Stimulated activated CD4-positive, alpha-beta T cell treated with anti-CD3 and anti-CD28 coated beads, Interleukin-1b, Interleukin-23, amount 100 ng/mL, for 48 hours (primary cell): ENCODE results near the gene IFTAP.
"Not testable (repeated sequence)": the region's sequence is repeated elsewhere in the genome, so short reads cannot be mapped to it uniquely, and the experiment has no call there.

ENCODE experiments used
- DNase-seq: peaks from one replicate; pipeline ENCODE4 v3.0.0-alpha.2; 2020

The IFTAP gene

DNA sequence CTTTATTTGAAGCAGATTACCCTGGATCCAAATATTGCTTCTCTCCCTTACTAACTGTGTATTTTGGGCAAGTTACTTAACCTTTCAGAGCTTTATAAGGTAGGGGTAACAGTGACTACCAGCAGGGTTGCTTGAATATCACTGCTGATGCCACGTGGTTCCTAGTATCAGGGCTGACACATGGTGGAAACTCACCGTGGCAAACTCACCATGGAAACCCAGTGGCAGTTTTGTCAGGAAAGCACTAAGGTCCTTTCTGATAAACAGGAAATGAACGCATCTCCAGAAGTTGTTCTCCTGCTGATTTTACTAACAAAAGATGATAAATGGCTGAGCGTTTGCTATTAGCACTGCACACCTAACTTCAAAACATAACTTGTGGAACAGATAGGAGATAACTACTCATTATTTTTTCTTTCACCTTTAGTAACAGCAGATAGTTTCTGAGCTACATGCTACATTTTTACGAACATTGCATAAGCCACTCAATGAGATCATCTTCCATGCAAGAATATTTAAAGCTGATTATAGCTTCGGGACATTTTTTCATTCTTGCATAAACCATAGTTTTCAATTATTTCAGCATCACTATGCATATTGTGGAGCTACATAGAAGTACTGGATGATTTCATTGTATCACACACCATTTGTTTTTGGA, 63.4 kb downstream of the IFTAP start:
- DNase-seq = peak; percentile 1

DNA sequence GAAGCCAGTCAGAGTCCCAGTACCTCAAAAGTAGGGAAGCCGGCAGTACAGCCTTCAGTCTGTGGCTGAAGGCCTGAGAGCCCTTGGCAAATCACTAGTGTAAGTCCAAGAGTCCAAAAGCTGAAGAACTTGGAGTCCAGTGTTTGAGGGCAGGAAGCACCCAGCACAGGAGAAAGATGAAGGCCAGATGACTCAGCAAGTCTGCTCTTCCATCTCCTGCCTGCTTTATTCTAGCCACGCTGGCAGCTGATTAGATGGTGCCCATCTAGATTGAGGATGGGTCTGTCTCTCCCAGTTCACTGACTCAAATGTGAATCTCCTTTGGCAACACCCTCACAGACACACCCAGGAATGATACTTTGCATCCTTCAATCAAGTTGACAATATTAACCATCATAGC, 67.1 kb downstream of the IFTAP start:
- not testable (repeated sequence) for DNase-seq

DNA sequence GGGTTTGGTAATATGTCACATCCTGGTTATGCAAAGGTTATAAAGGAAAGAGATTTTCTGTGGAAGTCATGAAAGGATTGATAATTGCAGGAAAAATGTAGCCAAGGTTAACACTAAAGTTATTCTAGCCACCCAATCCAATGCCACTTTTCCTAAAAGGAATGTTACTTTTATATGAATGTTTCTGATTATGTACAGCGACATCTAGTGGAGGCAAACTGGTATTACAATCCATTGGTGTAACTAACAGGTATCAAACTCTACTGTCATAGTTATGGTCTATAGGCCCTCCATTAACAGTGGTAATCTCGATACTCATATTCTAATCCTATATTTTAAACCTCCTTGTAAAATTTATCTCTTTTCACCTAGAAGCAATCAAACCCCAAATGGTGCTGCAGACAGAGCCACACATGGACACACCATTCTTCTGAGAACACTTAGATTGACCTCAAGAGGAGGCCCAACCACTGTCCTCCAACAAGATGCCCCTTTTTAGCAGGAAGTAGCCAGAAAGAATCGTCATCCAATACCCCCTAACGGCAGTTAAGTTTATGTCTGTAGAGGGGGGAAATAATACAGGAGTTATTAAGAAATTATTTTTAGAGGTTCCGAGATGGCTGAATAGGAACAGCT, 78.6 kb downstream of the IFTAP start:
- DNase-seq = no peak

DNA sequence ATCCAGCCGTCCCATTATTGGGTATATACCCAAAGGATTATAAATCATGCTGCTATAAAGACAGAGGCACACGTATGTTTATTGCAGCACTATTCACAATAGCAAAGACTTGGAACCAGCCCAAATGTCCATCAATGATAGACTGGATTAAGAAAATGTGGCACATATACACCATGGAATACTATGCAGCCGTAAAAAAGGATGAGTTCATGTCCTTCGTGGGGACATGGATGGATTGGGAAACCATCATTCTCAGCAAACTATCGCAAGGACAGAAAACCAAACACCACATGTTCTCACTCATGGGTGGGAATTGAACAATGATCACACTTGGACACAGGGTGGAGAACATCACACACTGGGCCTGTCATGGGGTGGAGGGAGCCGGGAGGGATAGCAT, 85.2 kb downstream of the IFTAP start:
- not testable (repeated sequence) for DNase-seq

DNA sequence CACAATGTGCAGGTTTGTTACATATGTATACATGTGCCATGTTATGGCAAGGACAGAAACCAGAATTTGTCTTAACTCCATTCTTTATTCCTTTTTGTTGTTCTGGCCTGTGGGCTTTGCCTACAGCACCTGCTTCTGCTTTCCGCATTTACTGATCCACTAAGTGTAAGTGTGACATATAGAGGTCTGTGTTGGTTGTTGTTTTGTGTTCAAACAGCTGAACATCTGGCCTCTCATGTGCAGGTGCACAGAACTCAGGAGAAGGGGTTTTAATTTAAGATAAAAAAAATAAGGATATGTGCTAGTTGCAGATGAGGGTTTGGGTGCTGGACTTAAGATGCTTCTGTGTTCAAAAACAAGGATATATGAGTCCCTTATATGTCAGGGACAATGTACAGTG, 89.5 kb downstream of the IFTAP start:
- DNase-seq = no peak

DNA sequence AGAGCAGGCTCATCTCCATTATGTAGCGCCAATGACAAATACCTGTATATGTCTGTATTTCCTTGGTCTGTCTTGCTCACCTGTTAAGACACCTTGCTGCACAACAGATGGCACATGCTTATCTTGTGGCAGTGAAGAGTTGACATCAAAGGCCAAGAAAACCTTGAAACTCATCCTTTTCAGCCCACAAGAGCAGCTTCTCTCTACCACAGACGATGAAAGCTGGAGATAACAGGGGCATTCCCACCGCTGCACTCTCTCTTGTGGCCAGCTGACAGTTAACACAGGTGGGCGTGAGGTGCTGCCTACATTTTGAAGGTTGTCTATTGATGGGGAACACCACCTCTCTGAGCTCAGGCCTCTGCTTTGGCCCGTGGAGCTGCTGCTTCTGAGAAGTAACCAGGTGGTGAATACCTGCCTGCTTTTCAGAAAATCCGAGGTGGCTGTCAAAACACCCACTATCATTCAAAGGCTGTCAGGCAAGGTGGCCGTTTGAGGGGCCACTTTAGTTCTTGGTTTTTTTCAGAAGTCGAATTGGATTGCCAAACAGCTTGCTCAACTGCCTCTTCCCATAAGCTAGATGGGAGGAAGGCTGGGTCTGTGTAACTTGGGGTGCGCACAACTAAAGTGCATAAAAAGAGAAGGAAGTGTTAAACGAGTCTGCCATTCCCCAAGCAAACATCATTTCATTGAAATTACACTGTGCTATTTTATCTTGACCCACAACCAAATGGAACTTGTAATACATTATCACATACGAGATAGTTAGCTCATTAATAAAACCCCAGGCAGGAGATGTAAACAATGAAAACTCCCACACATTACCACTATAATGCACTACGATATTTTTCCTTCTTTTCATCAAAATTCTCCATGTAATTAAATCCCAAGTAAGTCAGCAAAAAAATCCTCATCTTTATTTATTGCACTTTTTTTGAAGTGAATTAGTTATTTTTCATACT, 90.8 kb downstream of the IFTAP start:
- DNase-seq = peak; percentile 21

DNA sequence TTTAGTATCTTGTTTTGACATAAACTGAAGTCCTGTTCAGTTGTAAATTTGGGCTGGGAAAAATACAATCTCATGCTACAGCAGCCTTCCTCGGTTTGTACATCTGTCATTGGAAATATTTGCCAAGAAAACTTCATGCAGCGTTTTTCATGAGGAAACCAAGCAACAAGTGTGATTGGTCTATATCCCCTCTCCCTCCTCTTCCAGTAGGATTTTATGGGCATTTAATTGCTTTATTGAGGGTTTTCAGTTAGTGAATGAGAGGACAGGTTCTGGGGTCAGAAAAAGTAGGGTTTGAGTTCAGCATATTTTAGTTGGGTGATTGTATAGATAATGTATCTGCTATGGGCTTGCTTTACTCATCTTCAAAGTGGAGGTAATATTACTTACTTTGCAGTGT, 93.8 kb downstream of the IFTAP start:
- DNase-seq = no peak

DNA sequence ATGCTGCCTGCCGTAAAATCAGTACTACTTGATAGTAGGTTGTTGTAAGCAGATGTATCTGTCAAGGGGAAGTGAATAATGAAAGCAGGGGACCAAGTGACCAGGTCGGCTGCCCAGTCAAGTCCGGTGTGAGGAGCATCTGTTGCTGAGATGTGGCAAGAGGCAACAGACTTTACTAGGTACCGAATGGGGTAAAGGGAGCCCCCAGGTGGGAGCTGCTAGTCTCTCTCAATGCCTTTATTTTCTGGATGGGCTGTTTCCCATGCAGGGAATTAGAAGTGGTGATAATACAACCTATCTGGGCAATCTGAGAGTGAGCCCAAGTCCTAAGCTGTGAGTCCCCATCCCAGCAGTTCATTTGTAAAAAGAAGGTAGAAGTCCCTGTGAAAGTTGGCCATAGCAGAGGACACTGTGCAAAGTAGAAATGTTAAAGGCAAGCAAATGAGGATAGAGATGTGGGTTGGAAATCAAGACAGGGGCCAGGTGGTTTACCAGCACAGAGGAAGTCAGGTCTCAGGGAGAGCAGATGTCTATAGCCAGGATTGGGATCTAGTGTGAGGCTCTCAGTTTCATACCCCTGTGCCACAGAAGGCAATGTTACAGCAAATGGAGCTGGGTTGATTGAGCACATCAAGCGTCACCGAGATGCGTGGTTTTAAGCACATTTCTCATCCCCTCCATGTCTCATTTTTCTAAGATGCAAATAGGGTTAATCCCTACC, 94.4 kb downstream of the IFTAP start:
- no peak for DNase-seq

DNA sequence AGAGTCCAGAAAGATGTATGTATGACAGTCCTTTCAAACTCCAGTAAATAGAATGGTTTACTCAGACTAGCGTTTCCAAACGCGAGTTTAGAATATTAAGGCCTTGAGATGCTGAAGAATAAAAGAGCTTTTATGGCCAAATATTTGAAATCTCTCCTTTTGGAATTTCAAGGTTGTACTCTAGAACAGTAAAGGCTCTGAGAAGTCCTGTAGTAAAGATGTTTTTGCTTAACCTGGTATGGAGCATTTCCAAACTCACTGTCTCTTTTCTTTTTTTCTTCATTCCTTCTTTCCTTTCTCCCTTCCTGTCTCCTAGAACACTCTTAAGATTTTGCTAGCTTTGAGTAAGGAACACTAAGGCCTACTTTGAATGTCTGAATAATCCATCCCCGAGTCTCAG, 95.1 kb downstream of the IFTAP start:
- no peak for DNase-seq

DNA sequence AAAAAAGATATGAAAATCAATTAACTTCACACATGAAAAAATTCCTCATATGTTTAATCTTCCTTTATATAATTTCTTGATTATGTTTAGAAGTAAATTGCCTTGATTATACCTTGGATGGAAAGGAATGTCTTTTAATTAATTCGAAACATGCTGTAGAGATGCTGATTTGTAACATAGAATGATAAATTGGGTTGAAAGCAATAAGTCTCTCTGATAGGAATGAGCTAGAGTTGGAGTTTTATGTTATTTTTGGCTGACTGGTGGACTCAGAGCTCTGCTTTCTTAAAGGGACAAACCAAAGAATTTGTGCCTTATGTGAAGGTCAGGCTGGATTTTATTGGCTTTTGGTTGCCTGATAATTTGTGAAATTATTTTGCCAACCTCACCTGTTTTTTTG, 98.4 kb downstream of the IFTAP start:
- no peak for DNase-seq

DNA sequence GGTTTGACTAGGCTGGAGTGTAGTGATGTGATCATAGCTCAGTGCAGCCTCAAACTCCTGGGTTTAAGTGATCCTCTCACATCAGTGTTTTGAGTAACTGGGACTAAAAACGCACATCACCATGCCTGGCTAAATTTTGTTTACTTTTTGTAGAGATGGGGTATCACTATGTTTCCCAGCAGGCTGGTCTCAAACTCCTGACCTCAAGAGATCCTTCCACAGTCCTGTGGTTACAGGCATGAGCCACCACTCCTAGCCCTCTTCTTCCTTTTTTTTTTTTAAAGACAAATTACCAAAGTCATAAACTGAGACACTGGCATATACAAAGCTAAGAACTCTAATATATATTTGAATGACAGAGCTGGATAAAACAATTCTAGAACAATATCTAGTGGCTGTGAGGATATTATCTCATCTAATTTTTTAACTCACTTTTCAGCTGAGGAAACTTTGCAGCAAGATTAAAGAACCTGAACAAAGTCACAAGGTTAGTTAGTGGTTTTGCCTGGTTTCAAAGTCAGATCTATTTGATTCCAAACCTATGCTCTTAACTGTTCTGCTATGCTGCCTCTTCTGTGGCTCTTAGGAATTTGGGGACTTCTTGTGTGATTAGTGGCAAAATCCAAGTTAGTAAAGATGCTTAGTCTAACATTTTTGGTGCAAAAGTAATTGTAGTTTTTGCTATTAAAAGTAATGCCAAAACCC, 99.0 kb downstream of the IFTAP start:
- no peak for DNase-seq

DNA sequence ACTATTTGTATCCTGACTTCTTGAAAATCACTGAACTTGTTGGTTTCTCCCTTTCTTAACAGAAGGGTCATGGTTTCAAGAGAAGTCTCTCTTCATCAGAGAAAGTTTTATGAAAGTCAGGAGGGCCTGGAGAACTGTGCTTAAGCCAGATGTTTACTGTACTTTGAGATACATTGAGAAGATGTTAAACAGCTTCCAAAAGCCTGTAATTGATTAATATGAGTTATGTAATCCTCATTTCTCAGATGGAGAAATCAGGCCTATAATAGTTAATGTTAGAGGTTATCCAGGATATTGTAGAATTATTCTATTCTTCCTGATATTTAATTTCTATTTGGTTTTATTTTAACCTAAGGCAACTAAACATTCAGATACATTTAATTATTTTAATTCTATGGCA, 100.8 kb downstream of the IFTAP start:
- DNase-seq = no peak

DNA sequence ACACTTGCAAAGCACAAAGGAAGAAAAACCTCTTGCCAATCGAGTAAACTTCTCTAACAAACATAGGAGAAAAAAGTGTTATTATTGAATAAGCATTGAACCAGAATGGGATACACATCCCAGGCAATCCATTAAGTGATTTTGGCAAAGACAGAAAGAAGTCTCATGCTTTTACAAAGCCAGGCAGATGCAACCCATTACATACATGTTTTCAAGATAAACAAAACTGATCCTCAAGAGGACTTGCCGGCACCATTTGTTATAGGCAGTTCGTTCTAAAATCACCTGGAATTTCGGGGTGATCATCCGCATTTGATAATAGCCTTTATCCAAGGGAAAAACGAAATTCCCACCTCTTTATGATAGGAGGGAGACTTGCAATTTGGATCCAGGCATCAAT, 101.3 kb downstream of the IFTAP start:
- DNase-seq = no peak

DNA sequence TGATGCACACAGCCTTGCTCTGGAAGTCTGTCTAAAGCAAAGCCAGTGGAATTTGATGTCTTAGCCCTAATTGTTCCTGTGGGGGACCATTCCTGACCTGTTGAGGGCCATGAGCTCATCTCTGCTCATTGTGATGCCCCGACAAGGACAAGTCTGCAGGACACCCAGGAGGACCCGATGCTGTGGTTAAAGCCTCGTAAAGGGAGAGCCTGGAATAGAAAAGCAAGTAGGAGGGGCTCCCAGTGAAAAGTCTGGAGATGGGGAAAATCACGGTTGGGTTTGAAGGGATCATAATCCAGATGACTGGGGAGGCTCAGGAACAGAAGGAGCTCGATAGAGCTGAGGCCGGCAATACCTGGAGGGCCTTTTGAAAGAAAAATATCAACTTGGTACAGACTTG, 102.2 kb downstream of the IFTAP start:
- no peak for DNase-seq

DNA sequence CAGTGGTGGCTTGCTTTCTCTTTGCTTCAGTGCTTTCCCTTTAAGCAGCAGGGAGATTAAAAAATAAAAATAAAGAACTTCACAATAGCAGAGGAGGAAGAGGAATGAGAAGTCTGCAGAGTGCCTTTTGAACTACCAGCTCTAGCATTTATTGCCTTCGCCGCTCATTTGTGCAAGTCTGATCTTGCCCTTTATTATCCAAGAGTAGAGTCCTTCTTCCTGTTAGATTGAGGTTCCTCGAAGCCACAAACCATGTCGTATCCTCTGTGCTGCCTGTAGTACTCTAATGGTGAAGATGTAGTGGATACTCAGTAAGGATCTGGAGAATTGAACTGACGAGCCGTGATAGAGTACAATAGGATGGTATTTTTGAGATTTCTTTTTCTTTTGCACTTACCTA, 105.0 kb downstream of the IFTAP start:
- DNase-seq = no peak

DNA sequence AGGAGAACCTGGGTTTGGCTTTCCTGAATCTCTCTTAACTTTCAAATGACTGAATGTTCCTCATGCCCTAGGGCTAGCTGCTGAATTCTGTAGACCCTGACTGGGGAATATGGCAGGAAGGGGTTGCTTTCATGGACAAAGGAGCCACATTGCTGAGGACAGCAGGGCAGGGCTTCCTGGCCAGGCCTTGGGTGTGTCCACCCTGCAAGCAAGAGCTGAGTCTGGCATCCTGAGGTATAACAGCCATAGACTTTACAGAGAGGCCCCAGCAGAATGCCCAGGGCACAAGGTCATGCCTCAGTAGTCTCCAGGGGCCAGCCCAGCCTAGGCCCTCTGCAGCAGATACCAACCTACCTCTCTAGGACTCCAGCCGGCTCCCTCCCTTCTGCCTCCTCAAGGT, 105.9 kb downstream of the IFTAP start:
- DNase-seq = no peak

DNA sequence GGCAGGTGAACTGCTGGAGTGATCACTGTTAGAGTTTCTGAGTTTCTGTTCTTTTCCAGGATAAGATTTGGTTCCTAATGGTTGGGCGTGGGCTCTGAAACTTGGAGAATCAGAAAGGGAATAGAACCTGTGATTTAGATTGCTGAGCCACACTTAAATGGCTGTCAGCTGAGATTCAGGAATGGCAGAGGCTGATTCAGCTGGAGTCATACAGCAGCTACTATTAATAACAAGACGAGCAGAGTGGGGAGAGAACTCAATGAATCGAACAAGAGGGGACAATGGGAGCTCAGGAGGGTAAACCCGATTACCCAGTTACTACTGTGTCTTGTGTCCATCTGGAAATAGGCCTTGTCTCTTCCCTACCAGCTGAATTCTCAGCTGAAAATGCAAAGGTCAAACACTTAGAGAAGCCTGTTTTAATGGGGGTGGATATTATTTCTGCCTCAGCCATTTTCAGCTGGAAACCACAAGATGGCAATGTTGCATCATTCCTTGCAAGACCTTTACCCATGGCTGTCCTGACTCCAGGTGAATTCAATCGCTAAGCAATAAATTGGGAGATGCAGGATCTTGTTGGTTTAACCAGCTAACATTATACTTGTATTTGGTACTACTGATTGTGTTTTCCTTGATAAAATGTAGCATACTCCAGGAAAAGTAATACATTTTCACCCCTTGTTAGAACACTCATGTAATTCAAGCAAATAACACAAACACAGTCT, 108.2 kb downstream of the IFTAP start:
- no peak for DNase-seq

DNA sequence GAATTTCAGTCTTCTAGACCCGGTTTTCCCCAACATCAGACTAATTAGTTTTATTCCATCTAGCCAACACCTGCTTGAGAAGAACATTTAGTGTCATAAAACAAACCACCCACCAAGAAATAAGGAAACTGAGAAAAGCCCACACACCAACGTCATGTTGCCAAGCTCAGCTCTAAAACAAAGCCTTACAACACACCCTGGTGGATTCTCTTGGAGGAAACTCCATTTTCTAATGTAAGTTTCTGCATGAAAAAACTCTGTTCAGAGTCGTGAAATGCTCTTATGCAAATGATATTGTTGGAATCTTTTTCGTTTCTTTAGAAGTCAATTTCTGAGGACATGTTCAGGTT, 108.7 kb downstream of the IFTAP start:
- no peak for DNase-seq
